GM19328 (cell line): Measurements from ENCODE around the gene KRT28.

Experiments used
- ATAC-seq: cut with Tn5 transposase; IDR thresholded peaks from one replicate; pipeline ENCODE4 v1.9.1; 2021; ENCODE audit warnings: mild to moderate bottlenecking, moderate library complexity; ENCODE audit not compliant: unreplicated experiment

KRT28 gene

GRCh38 chr17:40799859-40800258 lies at the start of gene KRT28:
Gene KRT28, minus strand, starts transcription at chr17:40799959. Its CDS starts 66 bp downstream, at chr17:40799893.
- ATAC-seq: no peak

- no peak for ATAC-seq
These were observed 49.0 kb upstream of the KRT28 start for GRCh38 chr17:40848583-40849235.

- ATAC-seq: no peak
These were observed 46.9 kb upstream of the KRT28 start for GRCh38 chr17:40846515-40847144.

GRCh38 chr17:40844671-40845107 lies 44.9 kb upstream of the KRT28 start:
- no peak for ATAC-seq

GRCh38 chr17:40843242-40843641 lies 43.5 kb upstream of the KRT28 start:
- no peak for ATAC-seq

- ATAC-seq: no peak
These were observed 41.5 kb upstream of the KRT28 start for GRCh38 chr17:40841246-40841645.

- ATAC-seq: no peak
These were observed 39.4 kb upstream of the KRT28 start for GRCh38 chr17:40839194-40839593.

- ATAC-seq: no peak
These were observed 36.3 kb upstream of the KRT28 start for GRCh38 chr17:40836020-40836419.

- ATAC-seq: no peak
These were observed 34.1 kb upstream of the KRT28 start for GRCh38 chr17:40833882-40834281.

GRCh38 chr17:40832840-40833239 lies 33.1 kb upstream of the KRT28 start:
- ATAC-seq: no peak

GRCh38 chr17:40830085-40830776 lies 30.5 kb upstream of the KRT28 start:
- no peak for ATAC-seq

- ATAC-seq: no peak
These were observed 28.8 kb upstream of the KRT28 start for GRCh38 chr17:40828454-40829044.

- no peak for ATAC-seq
These were observed 28.1 kb upstream of the KRT28 start for GRCh38 chr17:40827746-40828453.

GRCh38 chr17:40825599-40825998 lies 25.8 kb upstream of the KRT28 start:
- no peak for ATAC-seq

- no peak for ATAC-seq
These were observed 24.5 kb upstream of the KRT28 start for GRCh38 chr17:40824015-40824832.

- no peak for ATAC-seq
These were observed 22.5 kb upstream of the KRT28 start, which contains the start of gene KRT10 for GRCh38 chr17:40822132-40822812. Gene KRT10, minus strand, starts transcription at chr17:40822614. Its CDS starts 29 bp downstream, at chr17:40822585.

GRCh38 chr17:40821536-40821935 lies 21.8 kb upstream of the KRT28 start:
- ATAC-seq: no peak

GRCh38 chr17:40820228-40820838 lies 20.6 kb upstream of the KRT28 start:
- ATAC-seq: no peak

GRCh38 chr17:40819528-40820125 lies 19.9 kb upstream of the KRT28 start:
- no peak for ATAC-seq
